ENCODE data around the gene CYBA.
"Not testable (repeated sequence)": the region's sequence is repeated elsewhere in the genome, so short reads cannot be mapped to it uniquely, and the experiment has no call there.

CYBA gene

GRCh38 chr16:88609426-88609825 is 41.4 kb downstream of the CYBA start:
- not testable (repeated sequence) for DNase-seq

DNA sequence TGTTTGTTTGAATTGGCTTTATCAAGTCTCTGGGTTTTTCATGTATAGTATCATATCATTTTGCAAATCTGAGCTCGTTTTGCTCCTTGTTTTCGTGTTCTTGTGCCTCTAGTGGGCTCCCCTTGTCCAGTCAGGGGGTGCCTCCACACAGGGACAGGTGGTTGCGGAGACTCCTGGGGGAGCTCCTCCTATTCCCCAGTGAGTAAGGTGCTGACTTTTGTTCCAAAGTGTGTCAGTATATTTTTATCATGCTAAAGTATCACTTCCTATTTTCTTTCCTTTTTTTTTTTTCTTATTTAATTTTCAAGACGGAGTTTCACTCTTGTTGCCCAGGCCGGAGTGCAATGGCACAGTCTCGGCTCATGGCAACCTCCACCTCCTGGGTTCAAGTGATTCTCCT is 42.8 kb downstream of the CYBA start:
- no peak for DNase-seq

- DNase-seq, result no peak
Observed at GRCh38 chr16:88606148-88606757, 44.6 kb downstream of the CYBA start.

DNA sequence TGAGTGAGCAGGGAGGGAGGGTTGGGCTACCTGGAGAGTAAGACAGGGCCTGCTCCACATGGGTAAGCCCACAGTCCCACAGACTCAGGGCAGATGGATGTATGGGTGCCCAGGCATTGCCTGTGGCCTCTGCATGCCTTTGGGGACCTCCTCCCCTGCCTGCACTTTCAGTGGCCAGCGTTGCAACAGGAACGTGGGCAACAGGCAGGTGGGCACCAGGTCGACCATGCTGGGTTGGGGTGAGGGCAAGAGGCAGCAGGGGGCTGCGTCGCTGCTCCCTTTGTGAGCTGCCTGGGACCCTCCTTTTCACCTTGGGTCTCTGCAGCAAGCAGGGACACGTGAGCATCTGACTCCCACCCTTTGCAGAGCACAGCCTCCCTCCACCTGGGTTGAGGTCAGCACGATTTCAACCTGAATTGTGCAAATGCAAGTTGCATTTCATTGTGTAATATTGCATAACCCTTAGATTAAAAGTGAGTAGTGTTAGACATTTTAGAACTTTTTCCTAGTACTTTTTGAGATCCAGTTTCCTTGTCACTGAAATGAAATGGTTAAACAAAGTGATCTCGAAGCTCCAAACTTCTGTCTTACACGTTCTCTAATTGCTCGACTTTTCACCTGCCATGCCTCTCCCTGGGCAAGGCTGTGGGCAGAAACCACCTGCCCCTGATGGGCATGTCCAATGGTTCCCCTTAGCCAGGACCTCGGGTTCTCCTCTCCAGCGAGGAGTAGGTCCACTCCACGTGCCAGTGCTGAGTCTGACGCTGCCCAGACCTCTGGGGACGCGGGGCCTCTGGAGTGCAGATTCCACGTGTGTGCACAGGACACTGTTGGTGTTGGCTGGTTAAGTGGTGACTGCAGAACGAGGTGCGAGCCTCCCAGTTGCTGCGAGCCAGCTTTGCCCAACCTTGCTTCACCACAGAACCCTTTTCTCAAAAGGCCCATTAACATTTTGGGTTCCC is 45.4 kb downstream of the CYBA start:
- DNase-seq, result no peak

DNA sequence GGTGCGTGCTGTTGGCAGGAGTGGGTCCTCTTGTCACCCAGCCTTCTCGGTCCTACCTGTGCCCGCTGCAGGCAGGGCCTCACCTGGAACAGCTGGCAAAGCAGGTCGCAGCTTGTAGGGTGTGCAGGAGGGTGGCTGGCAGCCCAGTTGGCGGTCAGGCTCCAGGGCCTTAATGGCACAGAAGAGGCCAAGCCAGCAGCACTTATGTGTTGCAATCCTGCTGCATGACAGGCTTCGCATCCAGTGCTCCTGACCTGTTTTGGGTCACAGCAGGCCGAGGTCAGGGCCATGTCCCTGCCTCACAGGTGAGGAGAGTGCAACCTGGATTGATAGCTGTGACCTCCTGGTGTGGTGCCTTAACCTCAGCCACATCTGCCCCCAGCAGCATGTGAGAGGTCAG is 48.8 kb downstream of the CYBA start:
- DNase-seq, result no peak

DNA sequence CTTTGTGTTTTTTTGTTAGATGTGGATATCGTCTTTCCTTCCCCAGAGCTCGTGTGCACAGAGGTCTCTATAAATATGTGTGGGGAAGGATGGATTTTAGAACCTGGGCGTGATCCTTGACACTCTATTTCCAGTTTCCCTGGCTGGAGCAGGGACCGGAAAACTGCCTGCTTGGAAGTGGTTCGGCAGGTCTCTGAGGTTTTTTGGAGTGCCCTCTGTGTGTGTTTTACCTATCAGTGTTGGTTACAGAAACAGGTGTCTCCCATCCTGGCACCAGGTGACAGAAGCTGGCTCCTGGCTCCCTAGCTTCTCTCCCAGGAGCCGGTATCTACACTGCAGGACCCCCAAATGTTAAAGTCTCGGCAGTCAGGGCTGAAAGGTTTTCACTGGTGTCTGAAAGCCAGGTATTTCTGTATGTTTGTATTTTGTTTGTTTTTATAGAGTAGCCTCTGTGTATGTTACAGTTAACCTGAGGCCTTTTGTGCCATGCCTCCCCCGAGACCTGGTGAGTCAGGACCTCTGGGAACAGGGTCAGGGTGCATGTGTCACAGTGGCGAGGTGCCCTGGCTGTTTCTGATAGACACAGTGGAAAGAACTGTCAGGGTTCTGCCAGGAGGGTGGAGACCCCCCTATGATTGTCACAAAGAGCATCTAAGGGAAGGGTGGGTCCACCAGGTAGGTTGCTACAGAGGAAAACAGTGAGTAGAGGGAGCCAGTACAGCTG is 49.4 kb downstream of the CYBA start:
- no peak for DNase-seq

GRCh38 chr16:88600539-88600896 is 50.3 kb downstream of the CYBA start:
- DNase-seq, result no peak

GRCh38 chr16:88599825-88600538 is 50.9 kb downstream of the CYBA start:
- no peak for DNase-seq

DNA sequence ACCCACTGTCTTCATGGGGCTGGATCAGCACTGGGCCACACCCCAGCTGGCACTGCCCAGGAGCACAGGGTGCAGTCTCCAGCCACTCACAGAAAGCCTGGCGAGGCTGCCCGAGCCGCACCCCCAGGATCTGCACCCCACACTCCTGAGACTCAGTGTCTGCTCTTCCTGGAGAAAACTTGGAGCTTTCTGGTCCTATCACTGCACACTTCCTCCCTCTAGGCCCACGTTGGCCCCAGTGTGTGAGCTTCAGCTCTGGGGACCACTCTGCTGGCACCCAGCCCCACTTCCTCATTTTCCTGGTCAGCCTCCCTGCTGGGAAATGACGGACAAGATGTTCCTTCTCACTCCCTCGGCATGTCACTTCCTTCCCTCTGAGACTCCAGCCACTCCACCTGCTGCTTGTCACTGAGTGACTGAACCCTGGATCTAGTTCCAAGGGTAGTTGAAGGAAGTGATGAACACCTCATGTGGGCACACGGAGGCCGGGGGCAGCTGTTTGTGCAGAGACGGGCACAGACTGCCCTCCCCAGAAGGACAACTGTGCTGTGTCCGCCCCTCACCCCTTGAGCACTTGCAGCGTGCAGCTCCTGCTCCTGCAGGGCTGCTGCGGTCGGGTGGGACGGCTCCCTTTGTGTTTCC is 51.6 kb downstream of the CYBA start:
- DNase-seq, result no peak

DNA sequence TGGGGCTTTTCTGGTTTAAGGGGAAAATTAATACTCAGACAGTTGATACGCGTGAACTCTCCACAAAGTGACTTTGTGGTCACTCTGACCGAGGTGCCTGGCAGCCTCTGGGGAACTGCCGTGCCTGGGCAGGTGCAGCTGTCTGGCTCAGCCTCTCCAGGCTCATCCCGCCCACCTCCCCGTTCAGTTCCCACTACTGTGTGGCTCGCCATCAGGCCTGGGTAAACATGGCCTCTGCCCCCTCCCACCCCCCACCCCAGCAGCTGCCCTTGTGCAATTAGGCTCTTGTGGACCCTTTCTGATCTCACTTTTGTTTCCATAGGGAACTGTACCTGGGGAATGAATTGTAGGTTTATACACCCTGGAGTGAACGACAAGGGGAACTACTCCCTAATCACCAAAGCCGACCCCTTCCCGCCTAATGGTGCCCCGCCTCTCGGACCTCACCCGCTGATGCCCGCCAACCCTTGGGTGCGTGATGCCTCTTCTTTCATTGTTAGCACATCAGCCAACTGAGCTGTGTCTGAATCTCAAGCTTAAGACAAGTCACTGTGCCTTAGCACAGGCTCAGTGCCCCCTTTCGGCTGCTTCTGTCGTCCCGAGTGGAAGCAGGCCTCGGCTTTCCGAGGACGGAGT is 52.9 kb downstream of the CYBA start:
- no peak for DNase-seq

- no peak for DNase-seq
Observed at GRCh38 chr16:88596483-88596882, 54.4 kb downstream of the CYBA start.

GRCh38 chr16:88595921-88596320 is 54.9 kb downstream of the CYBA start:
- no peak for DNase-seq

DNA sequence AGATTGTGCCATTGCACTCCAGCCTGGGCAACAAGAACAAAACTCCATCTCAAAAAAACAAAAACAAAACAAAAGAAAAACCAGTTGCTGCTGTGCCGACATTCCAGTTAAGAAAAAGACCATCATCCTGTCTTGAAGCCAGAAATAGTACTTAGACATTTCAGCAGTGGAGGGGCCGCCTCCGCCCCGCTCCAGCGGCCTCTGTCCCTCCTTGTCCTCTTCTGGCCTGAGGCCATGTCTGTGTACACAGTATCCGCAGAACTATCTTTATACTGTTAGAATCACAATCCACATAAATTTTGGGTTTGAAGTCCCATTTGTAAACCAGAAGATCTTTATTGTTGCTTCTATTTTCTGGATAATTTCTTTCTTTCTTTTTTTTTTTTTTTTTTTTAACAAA is 55.8 kb downstream of the CYBA start:
- no peak for DNase-seq

DNA sequence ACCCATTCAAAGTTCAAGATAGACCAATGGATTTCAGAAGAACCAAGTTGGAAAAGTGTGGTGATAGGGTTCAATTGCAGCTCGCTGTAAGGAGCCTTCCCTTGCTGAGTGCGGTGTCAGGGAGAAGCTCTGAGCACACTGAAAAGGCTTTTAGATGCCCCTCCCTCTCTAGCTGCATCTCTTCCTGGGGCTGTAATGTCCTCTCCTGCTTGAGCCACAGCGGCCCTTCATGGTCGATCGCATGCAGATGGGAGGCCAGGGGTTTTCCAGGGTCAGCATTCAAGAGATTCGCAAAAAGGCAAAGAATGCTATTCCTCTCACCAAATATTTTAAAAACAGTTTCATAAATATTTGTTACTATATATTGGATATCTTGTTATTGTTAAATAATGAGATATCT is 56.9 kb downstream of the CYBA start:
- DNase-seq, result no peak

- no peak for DNase-seq
Observed at GRCh38 chr16:88593489-88593888, 57.4 kb downstream of the CYBA start.
